Stomach (tissue), 4 donors: ENCODE data around the gene RRP36.
"Not testable (repeated sequence)": the region's sequence is repeated elsewhere in the genome, so short reads cannot be mapped to it uniquely, and the experiment has no call there.

Experiments used
- EP300 ChIP-seq: sonication (generic); formaldehyde crosslinking; IDR thresholded peaks from one replicate; pipeline ENCODE4 v1.6.1; 2017; ENCODE audit warnings: antibody characterized with exemption
- POLR2A ChIP-seq, 4 donors: fragments of 450-650 bp; IDR thresholded peaks; one replicate each; pipeline ENCODE4 v1.6.1; 2016; ENCODE audit warnings: antibody characterized with exemption in 4 of 4, control low read depth in 2 of 4, mild to moderate bottlenecking in 1 of 4, moderate library complexity in 1 of 4
- TF ChIP-seq, protein P1 (sequence below), 7 experiments: fragments of 450-650 bp in 4 of 7; fragments of 200-600 bp in 3 of 7; sonication (generic) in 3 of 7; IDR thresholded peaks; one replicate each; pipeline ENCODE4 v1.5.1; 2016 to 2019; ENCODE audit warnings: antibody characterized with exemption in 7 of 7, control low read depth in 2 of 7, mild to moderate bottlenecking in 1 of 7

DNA sequence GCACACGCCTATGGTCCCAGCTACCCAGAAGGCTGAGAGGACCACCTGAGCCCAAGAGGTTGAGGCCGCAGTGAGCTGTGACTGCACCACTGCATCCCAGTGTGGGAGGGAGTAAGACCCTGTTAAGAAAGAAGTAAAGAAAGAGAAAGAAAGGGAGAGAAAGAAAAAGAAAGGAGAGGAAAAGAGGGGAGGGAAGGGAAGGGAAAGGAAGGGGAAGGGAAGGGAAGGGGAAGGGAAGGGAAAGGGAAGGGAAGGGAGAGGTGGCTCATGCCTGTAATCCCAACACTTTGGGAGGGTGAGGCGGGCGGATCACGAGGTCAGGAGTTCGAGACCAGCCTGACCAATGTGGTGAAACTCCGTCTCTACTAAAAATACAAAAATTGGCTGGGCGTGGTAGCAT, 20.1 kb downstream of the RRP36 start:
- TF ChIP-seq, protein P1, sequence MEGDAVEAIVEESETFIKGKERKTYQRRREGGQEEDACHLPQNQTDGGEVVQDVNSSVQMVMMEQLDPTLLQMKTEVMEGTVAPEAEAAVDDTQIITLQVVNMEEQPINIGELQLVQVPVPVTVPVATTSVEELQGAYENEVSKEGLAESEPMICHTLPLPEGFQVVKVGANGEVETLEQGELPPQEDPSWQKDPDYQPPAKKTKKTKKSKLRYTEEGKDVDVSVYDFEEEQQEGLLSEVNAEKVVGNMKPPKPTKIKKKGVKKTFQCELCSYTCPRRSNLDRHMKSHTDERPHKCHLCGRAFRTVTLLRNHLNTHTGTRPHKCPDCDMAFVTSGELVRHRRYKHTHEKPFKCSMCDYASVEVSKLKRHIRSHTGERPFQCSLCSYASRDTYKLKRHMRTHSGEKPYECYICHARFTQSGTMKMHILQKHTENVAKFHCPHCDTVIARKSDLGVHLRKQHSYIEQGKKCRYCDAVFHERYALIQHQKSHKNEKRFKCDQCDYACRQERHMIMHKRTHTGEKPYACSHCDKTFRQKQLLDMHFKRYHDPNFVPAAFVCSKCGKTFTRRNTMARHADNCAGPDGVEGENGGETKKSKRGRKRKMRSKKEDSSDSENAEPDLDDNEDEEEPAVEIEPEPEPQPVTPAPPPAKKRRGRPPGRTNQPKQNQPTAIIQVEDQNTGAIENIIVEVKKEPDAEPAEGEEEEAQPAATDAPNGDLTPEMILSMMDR (IDR thresholded peaks at IDR 0.05), result not testable (repeated sequence)
- TF ChIP-seq POLR2A (IDR thresholded peaks at IDR 0.05); EP300: not testable (repeated sequence)
